ENCODE data around the gene REXO1.

The REXO1 gene

GRCh38 chr19:1826557-1827521, 21.4 kb downstream of the REXO1 start:
- DNase-seq: no peak

- DNase-seq: peak; percentile 51
Observed at GRCh38 chr19:1825909-1826556, 22.2 kb downstream of the REXO1 start.

GRCh38 chr19:1824252-1824622, 24.0 kb downstream of the REXO1 start:
- no peak for DNase-seq

- DNase-seq: no peak
Observed at GRCh38 chr19:1823539-1824251, 24.6 kb downstream of the REXO1 start.

- no peak for DNase-seq
Observed at GRCh38 chr19:1823020-1823419, 25.3 kb downstream of the REXO1 start.

- no peak for DNase-seq
Observed at GRCh38 chr19:1822210-1822609, 26.1 kb downstream of the REXO1 start.

GRCh38 chr19:1819341-1820255, 28.7 kb downstream of the REXO1 start:
- DNase-seq: no peak

- no peak for DNase-seq
Observed at GRCh38 chr19:1818549-1819195, 29.6 kb downstream of the REXO1 start.

- no peak for DNase-seq
Observed at GRCh38 chr19:1817553-1818179, 30.6 kb downstream of the REXO1 start.

GRCh38 chr19:1816530-1817298, 31.6 kb downstream of the REXO1 start:
- DNase-seq: no peak

GRCh38 chr19:1815605-1816529, 32.4 kb downstream of the REXO1 start:
- no peak for DNase-seq

GRCh38 chr19:1814833-1815604, 33.3 kb downstream of the REXO1 start:
- DNase-seq: no peak

- DNase-seq: no peak
Observed at GRCh38 chr19:1814391-1814790, 33.9 kb downstream of the REXO1 start.

GRCh38 chr19:1813192-1814182, 34.8 kb downstream of the REXO1 start:
- no peak for DNase-seq

- peak; percentile 87 for DNase-seq
Observed at GRCh38 chr19:1812426-1813191, 35.7 kb downstream of the REXO1 start.

GRCh38 chr19:1811942-1812425, 36.3 kb downstream of the REXO1 start, which contains the start of gene ATP8B3:
Gene ATP8B3, minus strand, starts transcription at chr19:1812276. Its CDS starts 540 bp downstream, at chr19:1811736.
- no peak for DNase-seq
